Right atrium auricular region (tissue), 2 donors: ENCODE data around the gene GADD45GIP1. TPM values are rescaled to one million over a fixed set of nuclear protein-coding genes. Genes with fewer than 3 reads are reported as not detected.
"Not testable (repeated sequence)": the region's sequence is repeated elsewhere in the genome, so short reads cannot be mapped to it uniquely, and the experiment has no call there.

Experiments used
- DNase-seq: peaks from one replicate; pipeline ENCODE4 v3.0.0-alpha.2; 2019; ENCODE audit warnings: low spot score
- H3K27ac ChIP-seq, 2 donors: fragments of 200-600 bp; sonication (generic); 1 replicate in 1 of 2; 2 replicates in 1 of 2; pipeline ENCODE4 v1.5.1; 2016 to 2019
- H3K27me3 ChIP-seq, 2 donors: fragments of 200-600 bp; sonication (generic); one replicate each; pipeline versions ENCODE4 v1.5.1 to v1.6.0; 2017 to 2019
- H3K36me3 ChIP-seq: fragments of 200-600 bp; sonication (generic); one replicate; pipeline ENCODE4 v1.5.1; 2016
- H3K4me1 ChIP-seq, 2 donors: fragments of 200-600 bp; sonication (generic); one replicate each; pipeline versions ENCODE4 v1.5.1 to v1.6.0; 2017 to 2019
- H3K4me3 ChIP-seq, 2 donors: fragments of 200-600 bp; sonication (generic); 1 replicate in 1 of 2; 2 replicates in 1 of 2; pipeline ENCODE4 v1.5.1; 2017 to 2019; ENCODE audit warnings: mild to moderate bottlenecking in 1 of 2, moderate library complexity in 1 of 2
- H3K9me3 ChIP-seq, 2 donors: fragments of 200-600 bp; sonication (generic); one replicate each; pipeline ENCODE4 v1.5.1; 2019
- total RNA-seq, 2 donors: library from RNA; depleted of rRNA; stranded (reverse); fragments of >200 nt; gene quantifications; one replicate each; pipeline ENCODE4 v1.1.0, GENCODE V29; 2016
- TF ChIP-seq, protein P1 (sequence below), 2 donors: fragments of 200-600 bp; sonication (generic); IDR thresholded peaks; one replicate each; pipeline ENCODE4 v1.5.1; 2019; ENCODE audit warnings: antibody characterized with exemption in 2 of 2

GADD45GIP1 gene
- total RNA-seq, 2 donors from 2014 or later, result 48.5 to 58.7 TPM

DNA sequence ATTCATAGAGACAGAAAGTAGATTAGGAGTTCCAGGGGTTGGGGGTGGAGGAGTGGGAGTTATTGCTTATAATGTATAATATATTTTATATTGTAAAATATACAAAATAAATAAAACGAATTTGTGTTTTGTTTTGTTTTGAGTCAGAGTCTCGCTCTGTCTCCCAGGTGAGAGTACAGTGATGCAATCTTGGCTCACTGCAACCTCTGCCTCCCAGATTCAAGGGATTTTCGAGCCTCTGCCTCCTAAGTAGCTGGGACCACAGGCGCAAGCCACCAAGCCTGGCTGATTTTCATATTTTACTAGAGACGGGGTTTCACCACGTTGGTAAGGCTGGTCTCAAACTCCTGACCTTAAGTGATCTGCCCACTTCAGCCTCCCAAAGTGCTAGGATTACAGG is 2.5 kb upstream of the GADD45GIP1 start:
- no peaks in the 10 kb centered on the region for H3K27me3 ChIP-seq
- peaks cover 5% of the 10 kb centered on the region for H3K36me3 ChIP-seq
- H3K4me1 ChIP-seq, result peaks cover 0 to 20% of the 10 kb centered on the region in 2 donors
- no peak overlapping the region for H3K27ac ChIP-seq
- no peak for DNase-seq
- H3K9me3 ChIP-seq, result no peaks in the 10 kb centered on the region
- H3K4me3 ChIP-seq, result no peak overlapping the region
- TF ChIP-seq, protein P1, sequence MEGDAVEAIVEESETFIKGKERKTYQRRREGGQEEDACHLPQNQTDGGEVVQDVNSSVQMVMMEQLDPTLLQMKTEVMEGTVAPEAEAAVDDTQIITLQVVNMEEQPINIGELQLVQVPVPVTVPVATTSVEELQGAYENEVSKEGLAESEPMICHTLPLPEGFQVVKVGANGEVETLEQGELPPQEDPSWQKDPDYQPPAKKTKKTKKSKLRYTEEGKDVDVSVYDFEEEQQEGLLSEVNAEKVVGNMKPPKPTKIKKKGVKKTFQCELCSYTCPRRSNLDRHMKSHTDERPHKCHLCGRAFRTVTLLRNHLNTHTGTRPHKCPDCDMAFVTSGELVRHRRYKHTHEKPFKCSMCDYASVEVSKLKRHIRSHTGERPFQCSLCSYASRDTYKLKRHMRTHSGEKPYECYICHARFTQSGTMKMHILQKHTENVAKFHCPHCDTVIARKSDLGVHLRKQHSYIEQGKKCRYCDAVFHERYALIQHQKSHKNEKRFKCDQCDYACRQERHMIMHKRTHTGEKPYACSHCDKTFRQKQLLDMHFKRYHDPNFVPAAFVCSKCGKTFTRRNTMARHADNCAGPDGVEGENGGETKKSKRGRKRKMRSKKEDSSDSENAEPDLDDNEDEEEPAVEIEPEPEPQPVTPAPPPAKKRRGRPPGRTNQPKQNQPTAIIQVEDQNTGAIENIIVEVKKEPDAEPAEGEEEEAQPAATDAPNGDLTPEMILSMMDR (IDR thresholded peaks at IDR 0.05), result no peak

DNA sequence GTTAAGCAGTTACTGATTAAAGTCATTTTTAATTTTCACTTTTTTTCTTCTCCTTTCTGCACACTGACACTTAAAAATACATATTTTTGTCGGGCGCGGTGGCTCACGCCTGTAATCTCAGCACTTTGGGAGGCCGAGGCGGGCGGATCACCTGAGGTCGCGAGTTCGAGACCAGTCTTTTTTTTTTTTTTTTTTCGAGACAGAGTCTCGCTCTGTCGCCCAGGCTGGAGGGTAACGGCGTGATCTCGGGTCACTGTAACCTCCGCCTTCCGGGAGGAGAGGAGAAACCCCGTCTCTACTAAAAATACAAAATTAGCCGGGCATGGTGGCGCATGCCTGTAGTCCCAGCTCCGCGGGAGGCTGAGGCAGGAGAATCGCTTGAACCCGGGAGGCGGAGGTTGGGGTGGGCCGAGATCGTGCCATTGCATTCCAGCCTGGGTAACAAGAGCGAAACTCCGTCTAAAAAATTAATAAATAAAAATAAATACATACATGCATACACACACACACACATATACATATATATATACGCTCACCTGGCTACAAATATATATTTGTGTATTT is 448 bp upstream of the GADD45GIP1 start:
- Histone ChIP-seq H3K4me1 (peaks cover 0 to 40% of the 10 kb centered on the region in 2 donors), H3K27ac (peak overlapping the region; percentile 87 to 93), H3K4me3 (peak overlapping the region; percentile 78 to 90), H3K36me3 (peaks cover 25% of the 10 kb centered on the region)
- not testable (repeated sequence) for H3K27me3 ChIP-seq, H3K9me3 ChIP-seq, DNase-seq

DNA sequence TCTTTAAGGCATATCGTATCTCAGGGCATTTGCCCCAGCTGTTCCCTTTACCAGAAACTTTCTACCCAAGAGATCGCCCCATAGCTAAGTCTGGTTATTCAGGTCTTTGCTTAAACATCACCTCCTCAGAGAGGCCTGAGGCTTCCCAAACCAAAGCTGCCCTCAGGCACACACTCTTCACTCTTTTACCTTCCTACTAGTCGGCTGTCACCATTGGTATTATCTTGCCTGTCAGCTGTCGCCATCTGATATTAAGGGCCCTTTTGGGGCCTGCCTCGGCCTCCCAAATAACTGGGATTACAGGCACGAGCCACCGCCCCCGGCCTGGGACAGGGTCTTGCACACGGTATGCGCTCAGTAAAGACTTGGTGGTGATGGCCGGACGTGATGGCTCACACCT is 1.0 kb downstream of the GADD45GIP1 start:
- peak overlapping the region; percentile 78 to 90 for H3K4me3 ChIP-seq
- no peaks in the 10 kb centered on the region for H3K9me3 ChIP-seq
- DNase-seq, result no peak
- peak overlapping the region; percentile 87 to 93 for H3K27ac ChIP-seq
- H3K36me3 ChIP-seq, result peaks cover 40% of the 10 kb centered on the region
- peaks cover 0 to 43% of the 10 kb centered on the region in 2 donors for H3K4me1 ChIP-seq
- H3K27me3 ChIP-seq, result no peaks in the 10 kb centered on the region
- TF ChIP-seq, protein P1 (IDR thresholded peaks at IDR 0.05), result no peak

DNA sequence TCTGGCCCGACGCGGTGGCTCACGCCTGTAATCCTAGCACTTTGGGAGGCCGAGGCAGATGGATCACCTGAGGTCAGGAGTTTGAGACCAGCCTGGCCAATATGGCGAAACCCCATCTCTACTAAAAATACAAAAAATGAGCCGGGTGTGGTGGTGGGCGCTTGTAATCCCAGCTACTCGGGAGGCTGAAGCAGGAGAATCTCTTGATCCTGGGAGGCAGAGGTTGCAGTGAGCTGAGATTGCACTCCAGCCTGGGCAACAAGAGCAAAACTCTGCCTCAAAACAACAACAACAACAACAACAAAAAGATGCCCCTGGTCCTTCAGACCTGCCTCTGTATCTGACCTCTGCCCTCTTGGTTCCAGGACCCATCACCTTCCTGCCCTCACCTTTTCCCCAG is 1.4 kb downstream of the GADD45GIP1 start:
- peaks cover 0 to 43% of the 10 kb centered on the region in 2 donors for H3K4me1 ChIP-seq
- DNase-seq, result not testable (repeated sequence)

DNA sequence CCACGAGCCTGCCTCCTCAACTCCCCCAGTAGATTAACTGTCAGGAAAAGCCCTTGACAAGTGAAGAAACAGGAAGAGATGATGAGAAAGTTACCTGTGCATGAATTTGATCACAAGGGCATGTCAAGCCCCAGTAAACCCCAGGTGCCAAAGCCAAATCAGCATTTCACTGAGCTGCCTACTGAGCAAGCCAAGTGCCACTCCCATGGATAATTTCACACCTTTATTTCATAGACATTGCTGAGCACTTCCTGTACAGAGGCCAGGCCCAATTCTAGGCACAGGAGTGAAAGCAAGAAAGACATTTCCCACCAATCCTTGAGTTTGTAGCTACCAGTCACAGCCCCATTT is 2.4 kb downstream of the GADD45GIP1 start:
- DNase-seq, result no peak
- TF ChIP-seq, protein P1 (IDR thresholded peaks at IDR 0.05), result no peak
- H3K27me3 ChIP-seq, result no peaks in the 10 kb centered on the region
- H3K4me3 ChIP-seq, result no peak overlapping the region
- H3K36me3 ChIP-seq, result peaks cover 53% of the 10 kb centered on the region
- peaks cover 0 to 43% of the 10 kb centered on the region in 2 donors for H3K4me1 ChIP-seq
- no peaks in the 10 kb centered on the region for H3K9me3 ChIP-seq
- H3K27ac ChIP-seq, result no peak overlapping the region

More for the DNA sequence above, 1.4 kb downstream of the GADD45GIP1 start:
- peak overlapping the region in 1 of 2 donors; percentile 78 for H3K4me3 ChIP-seq
- H3K36me3 ChIP-seq, result peaks cover 44% of the 10 kb centered on the region
- H3K9me3 ChIP-seq, H3K27me3 ChIP-seq: not testable (repeated sequence)
- peak overlapping the region in 1 of 2 donors; percentile 87 for H3K27ac ChIP-seq

DNA sequence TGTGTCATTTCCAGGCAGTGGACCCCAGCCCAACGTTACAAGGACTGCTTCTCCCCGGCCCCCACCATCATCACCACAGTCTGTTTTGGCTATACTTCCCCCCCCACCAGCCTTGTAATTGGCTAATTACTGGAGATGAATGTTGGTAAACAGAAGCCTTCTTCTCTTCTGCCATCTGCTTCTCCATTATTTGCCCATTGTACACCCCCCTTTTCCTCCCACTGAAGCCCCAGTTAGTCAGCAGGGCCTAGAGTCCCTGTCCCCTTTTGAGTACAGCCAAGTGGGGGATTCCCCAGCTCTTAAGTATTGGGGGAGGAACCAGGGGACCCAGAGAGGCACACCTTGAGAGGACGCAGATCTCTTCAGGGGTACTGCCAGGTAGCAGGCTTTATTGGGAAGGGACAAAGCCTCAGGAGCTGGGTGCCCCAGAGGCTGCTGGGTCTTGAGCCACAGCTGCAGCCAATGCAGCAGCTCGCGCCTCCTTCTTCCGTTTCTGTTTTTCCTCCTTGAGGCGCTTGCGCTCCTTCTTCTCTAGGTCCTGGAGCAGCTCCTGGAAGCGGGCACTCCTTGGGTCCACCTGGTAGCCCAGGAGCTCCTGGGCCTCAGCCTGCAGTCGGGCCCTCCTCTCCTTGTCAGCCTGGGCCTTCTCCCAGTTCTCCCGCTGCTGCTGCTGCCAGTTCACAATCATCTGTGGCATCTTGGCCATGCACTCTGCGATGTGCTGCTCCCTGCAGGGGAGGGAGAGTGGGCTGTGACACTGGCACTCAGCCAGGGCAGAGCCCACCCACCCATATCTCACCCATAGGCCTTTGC is 3.0 kb downstream of the GADD45GIP1 start:
- Histone ChIP-seq H3K36me3 (peaks cover 58% of the 10 kb centered on the region), H3K27me3 (no peaks in the 10 kb centered on the region), H3K27ac (peak overlapping the region; percentile 60 to 61), H3K9me3 (no peaks in the 10 kb centered on the region), H3K4me1 (peaks cover 0 to 43% of the 10 kb centered on the region in 2 donors), H3K4me3 (no peak overlapping the region)
- TF ChIP-seq, protein P1 (IDR thresholded peaks at IDR 0.05), result no peak
- DNase-seq, result no peak
